ACHN (cell line): ENCODE data around the gene NPEPL1.

ENCODE experiments used
- DNase-seq: peaks from one replicate; pipeline ENCODE4 v3.0.0-alpha.2; 2015
- in situ Hi-C: cut with HindIII; loops from 2 replicates; pipeline ENCODE4 v1.10.0; 2017; ENCODE audit warnings: low sequenced_read_pairs, low pct_ligation_motif_present, low pct_unique_long_range_greater_than_20kb

NPEPL1 gene

GRCh38 chr20:58763076-58763475 is 70.5 kb downstream of the NPEPL1 start:
- in situ Hi-C loops: no loop called here
- no peak for DNase-seq
